Keratinocyte (primary cell): ENCODE data around the gene RAB8B. TPM values are rescaled to one million over a fixed set of nuclear protein-coding genes. Genes with fewer than 3 reads are reported as not detected.

Experiments used
- DNase-seq: peaks from one replicate; pipeline ENCODE4 v3.0.0-alpha.2; 2011; ENCODE audit warnings: low read depth, missing footprints, low spot score
- FAIRE-seq: peaks from 2 replicates; lab custom pipeline; 2011; peaks lifted over from hg19 to GRCh38; lab: Jason Lieb, UNC
- H2AFZ ChIP-seq: 2 replicates; pipeline ENCODE4 v1.6.0; 2012; ENCODE audit warnings: low read length, control low read depth, inconsistent platforms; ENCODE audit not compliant: control insufficient read depth
- H3K27ac ChIP-seq: 2 replicates; pipeline ENCODE4 v1.5.1; 2011; ENCODE audit warnings: low read length; ENCODE audit not compliant: control insufficient read depth, insufficient read depth
- H3K27me3 ChIP-seq: 3 replicates; pipeline ENCODE4 v1.6.0; 2011; ENCODE audit warnings: low read length; ENCODE audit not compliant: control insufficient read depth, insufficient read depth; ENCODE audit errors: extremely low read depth
- H3K36me3 ChIP-seq, 2 experiments: 2 replicates in 1 of 2; 3 replicates in 1 of 2; pipeline ENCODE4 v1.5.1; 2011; ENCODE audit warnings: low read length in 2 of 2, mild to moderate bottlenecking in 1 of 2; ENCODE audit not compliant: control insufficient read depth in 2 of 2, insufficient read depth in 2 of 2; ENCODE audit errors: extremely low read depth in 1 of 2
- H3K4me1 ChIP-seq: 3 replicates; pipeline ENCODE4 v1.5.1; 2011; ENCODE audit warnings: low read length; ENCODE audit not compliant: control insufficient read depth, insufficient read depth; ENCODE audit errors: extremely low read depth
- H3K4me2 ChIP-seq: 3 replicates; pipeline ENCODE4 v1.6.0; 2011; ENCODE audit warnings: low read depth, low read length; ENCODE audit not compliant: control insufficient read depth, insufficient read depth; ENCODE audit errors: extremely low read depth
- H3K4me3 ChIP-seq, 3 experiments: fragments of 200-600 bp in 1 of 3; sonication (generic) in 1 of 3; 2 replicates in 2 of 3; 3 replicates in 1 of 3; pipeline ENCODE4 v1.5.1; 2011 to 2016; ENCODE audit warnings: low read length in 3 of 3, mild to moderate bottlenecking in 3 of 3, control low read depth in 2 of 3, inconsistent platforms in 1 of 3, low read depth in 1 of 3, mixed read lengths in 1 of 3, mixed run types in 1 of 3, moderate library complexity in 1 of 3; ENCODE audit not compliant: control insufficient read depth in 2 of 3, insufficient read depth in 2 of 3; ENCODE audit errors: extremely low read depth in 1 of 3
- H3K79me2 ChIP-seq: 2 replicates; pipeline ENCODE4 v1.6.0; 2012; ENCODE audit warnings: low read length; ENCODE audit not compliant: control insufficient read depth, insufficient read depth
- H3K9ac ChIP-seq: 3 replicates; pipeline ENCODE4 v1.6.0; 2011; ENCODE audit warnings: low read length; ENCODE audit not compliant: control insufficient read depth, insufficient read depth; ENCODE audit errors: extremely low read depth
- H3K9me1 ChIP-seq: 3 replicates; pipeline ENCODE4 v1.6.0; 2011; ENCODE audit warnings: low read length; ENCODE audit not compliant: control insufficient read depth, insufficient read depth; ENCODE audit errors: extremely low read depth
- H3K9me3 ChIP-seq: 2 replicates; pipeline ENCODE4 v1.5.1; 2012; ENCODE audit warnings: low read depth, low read length; ENCODE audit not compliant: control insufficient read depth
- H4K20me1 ChIP-seq: 3 replicates; pipeline ENCODE4 v1.6.0; 2011; ENCODE audit warnings: low read length; ENCODE audit not compliant: control insufficient read depth, insufficient read depth; ENCODE audit errors: extremely low read depth
- CTCF ChIP-seq, 3 experiments: IDR thresholded peaks in 1 of 3; conservative IDR thresholded peaks in 1 of 3; optimal IDR thresholded peaks in 1 of 3; 2 replicates in 2 of 3; 3 replicates in 1 of 3; pipeline versions ENCODE3 to v1.5.1; 2011; ENCODE audit warnings: low read length in 3 of 3, mild to moderate bottlenecking in 3 of 3, moderate library complexity in 2 of 3, control low read depth in 1 of 3, inconsistent platforms in 1 of 3; ENCODE audit not compliant: insufficient read depth in 2 of 3; ENCODE audit errors: extremely low read depth in 1 of 3
- EZH2 ChIP-seq: IDR thresholded peaks from one replicate; pipeline ENCODE4 v1.6.1; 2012; ENCODE audit warnings: inconsistent platforms, mild to moderate bottlenecking, low read length, moderate library complexity
- dilution Hi-C: fragments of 300-500 bp; cut with MboI; formaldehyde crosslinking; loops from one replicate; pipeline ENCODE4 v1.7.0; 2020; ENCODE audit warnings: low sequenced_read_pairs; ENCODE audit not compliant: extremely low pct_ligation_motif_present
- polyA plus RNA-seq, 5 experiments: library from polyadenylated mRNA; depleted of rRNA in 3 of 5; stranded (reverse) in 3 of 5; stranded (forward) in 1 of 5; unstranded in 1 of 5; fragments of >200 nt; gene quantifications; 1 replicate in 1 of 5; 2 replicates in 3 of 5; 3 replicates in 1 of 5; pipeline versions ENCODE4 v1.2.1 to v1.2.3, GENCODE V29; 2011 to 2012; ENCODE audit warnings: missing spikeins in 2 of 5, low read depth in 1 of 5, low replicate concordance in 1 of 5

Gene RAB8B
- polyA plus RNA-seq, 1 donor (not counting 4 experiments of a cell fraction or from before 2014, with no cell fraction given), result 31.2 TPM

- Histone ChIP-seq H3K27me3 (no peaks in the 10 kb centered on the region), H3K4me1 (peaks cover 26% of the 10 kb centered on the region), H3K4me3 (no peak overlapping the region), H3K36me3 (peaks cover 0 to 1% of the 10 kb centered on the region in 2 experiments), H3K9me1 (no peaks in the 10 kb centered on the region), H3K9me3 (no peaks in the 10 kb centered on the region), H3K79me2 (peaks cover 60% of the 10 kb centered on the region), H3K27ac (no peak overlapping the region), H3K4me2 (no peak overlapping the region), H4K20me1 (no peaks in the 10 kb centered on the region), H3K9ac (no peak overlapping the region), H2AFZ (no peak overlapping the region)
- dilution Hi-C loops, result no loop called here
- FAIRE-seq (no peak), DNase-seq (no peak)
- TF ChIP-seq CTCF (optimal IDR thresholded peaks at IDR 0.05 in 1 of 3, IDR thresholded peaks at IDR 0.05 in 1 of 3, conservative IDR thresholded peaks at IDR 0.05 in 1 of 3; ENCODE audit: extremely low read depth in 1 of 3, insufficient read depth in 2 of 3, low read length in 3 of 3) (no peak), EZH2 (no peak)
Measured at GRCh38 chr15:63192619-63193206, 3.3 kb downstream of the RAB8B start.

- no peak overlapping the region for H3K27ac ChIP-seq
- dilution Hi-C loops, result no loop called here
- no peaks in the 10 kb centered on the region for H3K27me3 ChIP-seq
- no peak for FAIRE-seq
- peaks cover 23% of the 10 kb centered on the region for H3K4me1 ChIP-seq
- H4K20me1 ChIP-seq, result no peaks in the 10 kb centered on the region
- no peaks in the 10 kb centered on the region for H3K9me3 ChIP-seq
- no peak for TF ChIP-seq EZH2
- TF ChIP-seq CTCF (optimal IDR thresholded peaks at IDR 0.05 in 1 of 3, IDR thresholded peaks at IDR 0.05 in 1 of 3, conservative IDR thresholded peaks at IDR 0.05 in 1 of 3; ENCODE audit: extremely low read depth in 1 of 3, insufficient read depth in 2 of 3, low read length in 3 of 3), result no peak
- H3K4me3 ChIP-seq, result no peak overlapping the region
- H2AFZ ChIP-seq, result no peak overlapping the region
- H3K79me2 ChIP-seq, result peaks cover 64% of the 10 kb centered on the region
- H3K4me2 ChIP-seq, result no peak overlapping the region
- H3K9me1 ChIP-seq, result no peaks in the 10 kb centered on the region
- H3K36me3 ChIP-seq, result peaks cover 0 to 1% of the 10 kb centered on the region in 2 experiments
- no peak overlapping the region for H3K9ac ChIP-seq
- no peak for DNase-seq
Measured at GRCh38 chr15:63194302-63194701, 4.9 kb downstream of the RAB8B start.
